Kidney epithelial cell (primary cell): Measurements from ENCODE around the gene KCNIP4. TPM values are rescaled to one million over a fixed set of nuclear protein-coding genes. Genes with fewer than 3 reads are reported as not detected.

Experiments used
- DNase-seq: peaks from one replicate; pipeline ENCODE4 v3.0.0-alpha.2; 2010; ENCODE audit warnings: low read depth
- H3K27me3 ChIP-seq: 2 replicates; pipeline ENCODE4 v1.6.0; 2011; ENCODE audit warnings: low read length; ENCODE audit not compliant: control insufficient read depth, insufficient read depth
- H3K36me3 ChIP-seq: 2 replicates; pipeline ENCODE4 v1.5.1; 2011; ENCODE audit warnings: low read length; ENCODE audit not compliant: control insufficient read depth, insufficient read depth
- H3K4me3 ChIP-seq: 2 replicates; pipeline ENCODE4 v1.5.1; 2011; ENCODE audit warnings: low read depth, mild to moderate bottlenecking, control low read depth, low read length
- total RNA-seq: library from RNA; depleted of rRNA; stranded (reverse); fragments of >200 nt; gene quantifications from 2 replicates; pipeline ENCODE4 v1.2.3, GENCODE V29; 2015
- TF ChIP-seq, protein P1 (sequence below): IDR thresholded peaks from 2 replicates; pipeline ENCODE4 v1.5.1; 2011; ENCODE audit warnings: mild to moderate bottlenecking, moderate library complexity, low read length, control low read depth, inconsistent platforms; ENCODE audit not compliant: insufficient read depth, poor library complexity, severe bottlenecking

Gene KCNIP4
- total RNA-seq, 1 donor from 2014 or later: 5.5 TPM

DNA sequence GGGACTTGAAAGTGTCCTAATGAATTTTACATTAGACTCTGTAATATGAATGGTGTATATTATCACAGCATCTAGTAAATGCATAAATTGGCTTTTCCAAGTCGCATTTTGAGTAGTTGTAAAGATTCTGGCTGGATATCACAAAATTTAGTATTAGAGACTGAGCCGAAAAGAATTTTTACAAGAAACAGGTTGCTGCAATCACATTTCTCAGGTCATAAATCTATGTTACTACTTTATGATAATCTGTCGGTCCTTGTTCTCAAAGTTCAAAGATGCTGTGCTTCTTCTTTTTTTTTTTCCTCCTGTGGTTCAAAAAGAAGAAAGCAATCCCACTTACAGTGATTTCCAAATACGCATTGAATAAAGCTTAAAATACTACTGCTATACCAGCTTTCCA is 253.4 kb downstream of the KCNIP4 start:
- H3K36me3 ChIP-seq: no peaks in the 10 kb centered on the region
- no peak for DNase-seq
- TF ChIP-seq, protein P1, sequence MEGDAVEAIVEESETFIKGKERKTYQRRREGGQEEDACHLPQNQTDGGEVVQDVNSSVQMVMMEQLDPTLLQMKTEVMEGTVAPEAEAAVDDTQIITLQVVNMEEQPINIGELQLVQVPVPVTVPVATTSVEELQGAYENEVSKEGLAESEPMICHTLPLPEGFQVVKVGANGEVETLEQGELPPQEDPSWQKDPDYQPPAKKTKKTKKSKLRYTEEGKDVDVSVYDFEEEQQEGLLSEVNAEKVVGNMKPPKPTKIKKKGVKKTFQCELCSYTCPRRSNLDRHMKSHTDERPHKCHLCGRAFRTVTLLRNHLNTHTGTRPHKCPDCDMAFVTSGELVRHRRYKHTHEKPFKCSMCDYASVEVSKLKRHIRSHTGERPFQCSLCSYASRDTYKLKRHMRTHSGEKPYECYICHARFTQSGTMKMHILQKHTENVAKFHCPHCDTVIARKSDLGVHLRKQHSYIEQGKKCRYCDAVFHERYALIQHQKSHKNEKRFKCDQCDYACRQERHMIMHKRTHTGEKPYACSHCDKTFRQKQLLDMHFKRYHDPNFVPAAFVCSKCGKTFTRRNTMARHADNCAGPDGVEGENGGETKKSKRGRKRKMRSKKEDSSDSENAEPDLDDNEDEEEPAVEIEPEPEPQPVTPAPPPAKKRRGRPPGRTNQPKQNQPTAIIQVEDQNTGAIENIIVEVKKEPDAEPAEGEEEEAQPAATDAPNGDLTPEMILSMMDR: no peak
- H3K27me3 ChIP-seq: no peaks in the 10 kb centered on the region
- no peak overlapping the region for H3K4me3 ChIP-seq

DNA sequence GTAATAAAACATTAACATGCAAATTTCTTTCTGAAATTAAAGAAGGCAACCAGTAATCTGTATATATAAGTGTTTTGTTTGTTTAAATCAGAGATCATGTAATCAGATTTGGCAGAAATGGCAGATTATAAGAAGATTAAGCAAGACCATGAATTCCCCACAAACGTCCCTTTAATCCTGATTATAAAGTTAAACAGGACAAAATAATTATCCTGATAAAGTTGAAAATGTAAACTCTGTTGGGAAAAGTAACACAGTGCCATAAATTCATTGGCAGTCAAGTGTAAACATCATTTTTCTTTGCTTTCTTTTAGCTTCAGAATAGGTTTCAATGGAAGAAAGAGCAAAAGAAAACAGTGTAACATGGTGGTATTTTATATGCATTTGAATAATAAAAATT is 256.3 kb downstream of the KCNIP4 start:
- Histone ChIP-seq H3K36me3 (no peaks in the 10 kb centered on the region), H3K4me3 (no peak overlapping the region), H3K27me3 (no peaks in the 10 kb centered on the region)
- TF ChIP-seq, protein P1: no peak
- DNase-seq: no peak

DNA sequence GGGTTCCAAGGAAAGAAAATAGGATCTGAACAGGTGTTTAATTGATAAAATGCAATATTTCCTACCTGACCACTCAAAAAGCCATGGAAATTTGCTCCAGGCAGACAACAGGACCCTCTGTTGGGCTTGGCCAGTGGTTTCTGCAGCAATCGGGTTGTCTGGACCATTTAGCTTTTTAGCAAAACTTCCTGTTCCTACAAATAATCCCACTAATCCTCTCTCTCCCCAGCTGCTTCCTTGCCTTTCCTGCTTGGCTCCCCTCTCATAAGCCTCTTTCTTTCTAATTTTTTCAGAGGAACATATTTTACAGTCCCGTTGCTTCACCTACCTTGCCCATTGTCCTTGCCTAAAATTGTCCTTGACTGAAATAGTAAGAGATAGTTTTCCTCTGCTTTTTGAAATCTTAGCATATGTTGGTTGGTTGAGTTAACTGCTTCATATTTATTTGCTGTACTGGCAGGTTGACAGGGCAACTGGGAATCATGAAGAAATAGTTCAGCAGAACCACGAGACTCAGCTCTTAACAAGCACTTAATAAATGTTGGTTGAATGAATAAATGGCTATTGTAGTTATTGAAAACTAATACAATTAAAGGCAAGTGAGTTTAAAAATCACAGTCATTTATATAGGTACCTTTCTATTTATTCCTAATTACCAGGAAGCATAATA is 259.8 kb downstream of the KCNIP4 start:
- Histone ChIP-seq H3K27me3 (no peaks in the 10 kb centered on the region), H3K4me3 (no peak overlapping the region), H3K36me3 (no peaks in the 10 kb centered on the region)
- DNase-seq: no peak
- TF ChIP-seq, protein P1: no peak

DNA sequence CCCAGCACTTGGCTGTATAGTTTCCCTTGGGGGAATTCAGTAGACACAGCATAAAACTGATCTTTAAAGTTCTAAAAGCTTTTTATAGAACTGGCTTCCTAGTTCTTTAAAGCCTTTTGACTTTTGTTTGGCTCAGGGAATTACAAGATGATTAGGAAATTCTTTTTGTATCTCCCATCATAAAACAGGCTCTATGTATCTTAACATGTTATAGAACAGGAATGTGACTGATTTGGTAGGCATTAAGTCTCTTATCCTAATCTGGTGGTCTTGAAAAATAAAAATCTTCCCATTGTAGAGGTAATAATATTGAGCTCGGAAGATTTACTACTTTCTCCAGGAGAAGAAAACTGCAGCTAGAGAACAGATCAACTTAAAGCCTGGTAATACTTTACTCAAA is 262.7 kb downstream of the KCNIP4 start:
- DNase-seq: no peak
- Histone ChIP-seq H3K36me3 (no peaks in the 10 kb centered on the region), H3K4me3 (no peak overlapping the region), H3K27me3 (no peaks in the 10 kb centered on the region)
- TF ChIP-seq, protein P1: no peak

DNA sequence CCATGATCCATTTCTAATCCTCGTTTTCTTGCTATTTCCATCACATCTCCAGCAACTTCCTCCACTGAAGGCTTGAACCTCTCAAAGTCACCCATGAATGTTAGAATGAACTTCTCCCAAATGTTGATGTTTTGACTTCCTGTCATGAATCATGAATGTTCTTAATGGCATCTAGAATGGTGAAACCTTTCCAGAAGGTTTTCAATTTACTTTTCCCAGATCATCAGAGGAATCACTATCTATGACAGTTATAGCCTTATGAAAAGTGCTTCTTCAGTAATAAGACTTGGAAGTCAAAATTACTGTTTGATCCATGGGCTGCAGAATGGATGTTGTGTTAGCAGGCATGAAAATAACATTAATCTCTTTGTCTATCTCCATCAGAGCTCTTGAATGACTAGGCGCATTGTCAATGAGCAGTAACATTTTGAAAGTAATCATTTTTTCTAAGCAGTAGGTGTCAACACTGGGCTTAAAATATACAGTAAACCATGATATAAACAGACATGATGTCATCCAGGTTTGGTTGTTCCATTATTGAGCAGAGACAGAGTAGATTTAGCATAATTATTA is 268.2 kb downstream of the KCNIP4 start:
- Histone ChIP-seq H3K4me3 (no peak overlapping the region), H3K36me3 (no peaks in the 10 kb centered on the region), H3K27me3 (no peaks in the 10 kb centered on the region)
- TF ChIP-seq, protein P1: no peak
- DNase-seq: no peak

DNA sequence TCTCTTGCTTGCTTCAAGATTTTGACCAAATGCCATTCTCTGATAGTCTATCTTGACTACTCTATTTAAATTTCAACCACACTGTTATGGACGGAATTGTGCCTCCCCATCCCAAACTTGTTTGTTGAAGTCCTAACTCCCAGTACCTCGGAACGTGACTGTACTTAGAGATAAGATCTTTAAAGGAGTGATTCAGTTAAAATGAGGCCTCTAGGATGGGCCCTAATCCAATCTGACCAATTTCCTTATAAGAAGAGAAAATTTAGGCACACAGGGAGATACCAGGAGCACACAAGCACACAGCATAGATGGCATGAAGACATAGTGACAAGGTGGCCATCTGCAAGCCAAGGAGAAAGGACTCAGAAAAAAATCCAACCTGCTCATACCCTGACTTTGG is 269.9 kb downstream of the KCNIP4 start:
- Histone ChIP-seq H3K27me3 (no peaks in the 10 kb centered on the region), H3K4me3 (no peak overlapping the region), H3K36me3 (no peaks in the 10 kb centered on the region)
- DNase-seq: no peak
- TF ChIP-seq, protein P1: no peak
